ENCODE data around the gene ARAP1. TPM values are rescaled to one million over a fixed set of nuclear protein-coding genes. Genes with fewer than 3 reads are reported as not detected.

ARAP1 gene
- total RNA-seq, 1 donor from 2014 or later = 49.5 TPM

DNA sequence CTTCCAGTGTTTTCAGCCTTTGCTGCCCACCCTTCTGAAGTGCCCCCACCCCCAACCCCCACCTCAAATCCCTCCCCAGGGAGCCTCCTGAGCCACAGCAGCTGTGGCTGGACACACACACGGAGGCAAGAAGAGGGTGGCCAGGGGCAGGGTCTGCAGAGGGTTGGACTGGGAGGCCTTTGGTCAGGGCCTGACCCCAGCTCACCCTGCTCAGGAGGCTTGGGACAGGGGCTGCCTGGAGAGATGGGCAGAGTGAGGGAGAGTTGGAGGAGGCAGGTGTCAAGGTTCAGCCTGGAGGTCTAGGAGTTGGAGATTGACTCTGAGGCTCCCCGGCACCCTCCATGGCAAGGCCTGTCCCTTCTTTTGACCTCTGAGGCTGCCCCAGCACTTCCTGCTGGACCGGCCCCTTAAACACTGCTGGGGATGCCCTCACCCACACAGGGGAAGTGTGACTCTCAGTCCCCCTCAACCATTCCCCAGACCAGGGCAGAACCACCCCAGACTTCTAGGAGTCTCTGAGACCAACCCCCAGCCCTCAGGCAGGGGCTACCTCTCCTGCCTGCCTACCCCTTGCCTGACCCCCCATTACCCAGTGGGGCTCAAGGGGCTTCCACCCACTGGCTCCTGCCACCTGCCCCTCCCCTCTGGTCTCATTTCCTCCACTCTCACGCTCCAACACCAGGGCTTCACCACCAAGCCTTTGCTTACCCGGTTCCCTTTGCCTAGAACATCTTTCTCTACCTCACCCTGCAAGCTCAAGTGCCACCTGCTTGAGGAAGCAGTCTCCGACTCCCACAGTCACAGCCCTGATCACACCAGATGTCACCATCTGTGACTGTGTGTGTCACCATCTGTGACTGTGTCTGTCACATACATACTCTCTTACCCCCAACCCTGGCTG lies 8.6 kb downstream of the ARAP1 start:
- FAIRE-seq = no peak
- TF ChIP-seq, protein P1, sequence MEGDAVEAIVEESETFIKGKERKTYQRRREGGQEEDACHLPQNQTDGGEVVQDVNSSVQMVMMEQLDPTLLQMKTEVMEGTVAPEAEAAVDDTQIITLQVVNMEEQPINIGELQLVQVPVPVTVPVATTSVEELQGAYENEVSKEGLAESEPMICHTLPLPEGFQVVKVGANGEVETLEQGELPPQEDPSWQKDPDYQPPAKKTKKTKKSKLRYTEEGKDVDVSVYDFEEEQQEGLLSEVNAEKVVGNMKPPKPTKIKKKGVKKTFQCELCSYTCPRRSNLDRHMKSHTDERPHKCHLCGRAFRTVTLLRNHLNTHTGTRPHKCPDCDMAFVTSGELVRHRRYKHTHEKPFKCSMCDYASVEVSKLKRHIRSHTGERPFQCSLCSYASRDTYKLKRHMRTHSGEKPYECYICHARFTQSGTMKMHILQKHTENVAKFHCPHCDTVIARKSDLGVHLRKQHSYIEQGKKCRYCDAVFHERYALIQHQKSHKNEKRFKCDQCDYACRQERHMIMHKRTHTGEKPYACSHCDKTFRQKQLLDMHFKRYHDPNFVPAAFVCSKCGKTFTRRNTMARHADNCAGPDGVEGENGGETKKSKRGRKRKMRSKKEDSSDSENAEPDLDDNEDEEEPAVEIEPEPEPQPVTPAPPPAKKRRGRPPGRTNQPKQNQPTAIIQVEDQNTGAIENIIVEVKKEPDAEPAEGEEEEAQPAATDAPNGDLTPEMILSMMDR (IDR thresholded peaks at IDR 0.05; ENCODE audit: insufficient read depth, low read length, severe bottlenecking) = no peak

DNA sequence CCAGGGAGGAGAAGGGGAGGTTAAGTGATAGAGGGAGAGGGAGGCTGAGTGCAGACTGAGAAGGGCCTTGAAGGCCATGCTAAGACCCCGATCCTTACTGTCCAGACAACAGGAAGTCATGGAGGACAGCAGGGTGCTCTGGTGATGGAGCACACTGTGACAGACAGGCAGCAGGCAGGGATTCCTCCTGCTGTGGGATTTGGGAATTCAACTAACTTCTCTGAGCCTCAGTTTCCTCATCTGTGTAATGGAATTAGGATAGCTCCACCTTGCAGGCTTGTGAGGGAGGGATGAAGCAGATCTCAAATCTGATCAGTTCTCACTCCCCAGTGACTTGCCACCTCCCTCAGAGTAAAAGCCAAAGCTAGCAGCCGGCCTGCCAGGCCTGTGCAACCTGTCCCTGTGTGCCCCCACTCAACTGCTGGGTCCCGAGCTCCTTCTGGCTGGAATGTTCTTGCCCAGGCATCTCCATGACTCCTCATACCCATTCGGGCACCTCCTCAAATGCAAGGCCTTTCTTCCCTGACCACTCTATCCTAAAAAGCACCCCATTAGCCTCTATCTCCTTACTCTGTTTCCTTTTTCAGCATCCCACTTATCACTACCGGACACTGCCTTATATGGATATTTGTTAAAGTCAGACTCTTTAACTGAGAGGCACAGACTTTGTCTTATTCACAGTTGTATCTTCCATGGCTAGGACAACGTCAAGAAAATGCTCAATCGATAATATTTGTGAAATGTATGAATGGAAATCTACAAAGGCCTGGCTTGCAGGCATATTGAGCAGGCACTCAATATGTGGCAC lies 9.5 kb downstream of the ARAP1 start:
- no peak for DNase-seq (ENCODE audit: low read depth)

More for the DNA sequence above, 8.6 kb downstream of the ARAP1 start:
- no peak for DNase-seq (ENCODE audit: low read depth)
- H3K27me3 ChIP-seq (ENCODE audit: control insufficient read depth, insufficient read depth, low read length) = no peaks in the 10 kb centered on the region
- H3K36me3 ChIP-seq (ENCODE audit: control insufficient read depth, insufficient read depth, low read length) = no peaks in the 10 kb centered on the region
- H3K4me3 ChIP-seq (ENCODE audit: low read depth, low read length) = no peak overlapping the region

GRCh38 chr11:72741849-72742512 lies 10.2 kb downstream of the ARAP1 start:
- H3K36me3 ChIP-seq (ENCODE audit: control insufficient read depth, insufficient read depth, low read length) = no peaks in the 10 kb centered on the region
- TF ChIP-seq, protein P1 (IDR thresholded peaks at IDR 0.05; ENCODE audit: insufficient read depth, low read length, severe bottlenecking) = no peak
- no peak for FAIRE-seq
- no peaks in the 10 kb centered on the region for H3K27me3 ChIP-seq (ENCODE audit: control insufficient read depth, insufficient read depth, low read length)
- DNase-seq (ENCODE audit: low read depth) = no peak
- H3K4me3 ChIP-seq (ENCODE audit: low read depth, low read length) = no peak overlapping the region

More for the DNA sequence above, 9.5 kb downstream of the ARAP1 start:
- Histone ChIP-seq H3K27me3 (ENCODE audit: control insufficient read depth, insufficient read depth, low read length) (no peaks in the 10 kb centered on the region), H3K36me3 (ENCODE audit: control insufficient read depth, insufficient read depth, low read length) (no peaks in the 10 kb centered on the region), H3K4me3 (ENCODE audit: low read depth, low read length) (no peak overlapping the region)
- FAIRE-seq = no peak
- TF ChIP-seq, protein P1 (IDR thresholded peaks at IDR 0.05; ENCODE audit: insufficient read depth, low read length, severe bottlenecking) = no peak

GRCh38 chr11:72741429-72741833 lies 10.8 kb downstream of the ARAP1 start:
- no peak overlapping the region for H3K4me3 ChIP-seq (ENCODE audit: low read depth, low read length)
- no peaks in the 10 kb centered on the region for H3K27me3 ChIP-seq (ENCODE audit: control insufficient read depth, insufficient read depth, low read length)
- TF ChIP-seq, protein P1 (IDR thresholded peaks at IDR 0.05; ENCODE audit: insufficient read depth, low read length, severe bottlenecking) = no peak
- FAIRE-seq (no peak), DNase-seq (ENCODE audit: low read depth) (no peak)
- no peaks in the 10 kb centered on the region for H3K36me3 ChIP-seq (ENCODE audit: control insufficient read depth, insufficient read depth, low read length)

DNA sequence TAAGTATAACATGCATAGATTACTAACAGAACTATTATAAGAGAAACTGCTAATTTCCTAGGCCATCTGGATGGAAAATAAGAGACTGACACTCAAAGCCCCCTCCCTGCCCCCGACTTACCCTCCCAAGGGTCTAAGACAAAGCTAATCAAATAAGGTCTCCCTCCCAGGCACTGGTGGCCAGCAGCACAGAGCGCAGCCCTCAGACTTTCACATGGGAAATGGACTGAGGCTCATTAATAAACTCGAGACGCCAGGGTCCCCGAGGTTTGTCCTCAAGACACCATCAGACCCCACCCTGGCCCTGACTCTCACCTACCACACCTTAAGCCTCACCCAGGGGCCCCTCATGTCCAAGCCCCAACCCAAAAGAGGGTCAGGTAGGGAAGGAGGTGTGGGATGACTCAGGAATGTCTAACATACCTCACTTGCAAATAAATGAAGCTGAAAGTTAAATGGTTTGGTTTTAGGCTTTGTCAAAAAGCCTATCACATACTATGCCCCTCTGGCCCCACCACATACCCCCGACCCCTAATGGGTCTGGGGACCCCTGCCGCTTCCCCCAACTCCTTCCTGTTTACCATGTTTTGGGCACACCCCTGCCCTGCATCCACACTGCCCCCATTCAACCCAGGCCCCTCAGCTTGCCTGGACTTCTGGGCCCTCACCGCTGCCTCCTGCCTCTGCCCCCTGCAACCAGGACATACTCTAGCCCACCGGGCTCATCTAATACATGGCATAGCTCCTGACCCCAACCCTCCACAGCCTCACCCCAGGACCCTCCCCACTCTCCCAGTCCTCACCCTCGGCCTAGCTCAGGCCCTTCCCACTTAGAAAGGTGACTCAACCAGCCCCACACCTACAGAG lies 11.4 kb downstream of the ARAP1 start:
- no peaks in the 10 kb centered on the region for H3K36me3 ChIP-seq (ENCODE audit: control insufficient read depth, insufficient read depth, low read length)
- H3K27me3 ChIP-seq (ENCODE audit: control insufficient read depth, insufficient read depth, low read length) = no peaks in the 10 kb centered on the region
- TF ChIP-seq, protein P1 (IDR thresholded peaks at IDR 0.05; ENCODE audit: insufficient read depth, low read length, severe bottlenecking) = no peak
- FAIRE-seq (no peak), DNase-seq (ENCODE audit: low read depth) (no peak)
- H3K4me3 ChIP-seq (ENCODE audit: low read depth, low read length) = no peak overlapping the region

Data from bronchial epithelial cell (primary cell).